OCI-LY7 (cell line): Measurements from ENCODE around the gene VPS37C.
"Not testable (repeated sequence)": the region's sequence is repeated elsewhere in the genome, so short reads cannot be mapped to it uniquely, and the experiment has no call there.

ENCODE experiments used
- EZH2phosphoT487 ChIP-seq: fragments of 200-600 bp; sonication (generic); IDR thresholded peaks from 2 replicates; pipeline ENCODE4 v1.6.1; 2018; ENCODE audit warnings: low read depth, borderline replicate concordance, mild to moderate bottlenecking, mixed run types, antibody characterized with exemption, low read length, moderate library complexity, mixed read lengths
- TF ChIP-seq, protein P1 (sequence below): fragments of 200-600 bp; sonication (generic); conservative IDR thresholded peaks from 2 replicates; pipeline ENCODE4 v1.5.1; 2014; ENCODE audit warnings: mild to moderate bottlenecking, antibody characterized with exemption, low read length, moderate library complexity, mixed read lengths

DNA sequence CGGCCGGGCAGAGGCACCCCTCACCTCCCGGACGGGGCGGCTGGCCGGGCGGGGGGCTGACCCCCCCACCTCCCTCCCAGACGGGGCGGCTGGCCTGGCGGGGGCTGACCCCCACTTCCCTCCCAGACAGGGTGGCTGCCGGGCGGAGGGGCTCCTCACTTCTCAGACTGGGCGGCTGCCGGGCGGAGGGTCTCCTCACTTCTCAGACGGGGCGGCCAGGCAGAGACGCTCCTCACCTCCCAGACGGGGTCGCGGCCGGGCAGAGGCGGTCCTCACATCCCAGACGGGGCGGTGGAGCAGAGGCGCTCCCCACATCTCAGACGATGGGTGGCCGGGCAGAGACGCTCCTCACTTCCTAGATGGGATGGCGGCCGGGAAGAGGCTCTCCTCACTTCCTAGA, 5.1 kb upstream of the VPS37C start:
- TF ChIP-seq, protein P1, sequence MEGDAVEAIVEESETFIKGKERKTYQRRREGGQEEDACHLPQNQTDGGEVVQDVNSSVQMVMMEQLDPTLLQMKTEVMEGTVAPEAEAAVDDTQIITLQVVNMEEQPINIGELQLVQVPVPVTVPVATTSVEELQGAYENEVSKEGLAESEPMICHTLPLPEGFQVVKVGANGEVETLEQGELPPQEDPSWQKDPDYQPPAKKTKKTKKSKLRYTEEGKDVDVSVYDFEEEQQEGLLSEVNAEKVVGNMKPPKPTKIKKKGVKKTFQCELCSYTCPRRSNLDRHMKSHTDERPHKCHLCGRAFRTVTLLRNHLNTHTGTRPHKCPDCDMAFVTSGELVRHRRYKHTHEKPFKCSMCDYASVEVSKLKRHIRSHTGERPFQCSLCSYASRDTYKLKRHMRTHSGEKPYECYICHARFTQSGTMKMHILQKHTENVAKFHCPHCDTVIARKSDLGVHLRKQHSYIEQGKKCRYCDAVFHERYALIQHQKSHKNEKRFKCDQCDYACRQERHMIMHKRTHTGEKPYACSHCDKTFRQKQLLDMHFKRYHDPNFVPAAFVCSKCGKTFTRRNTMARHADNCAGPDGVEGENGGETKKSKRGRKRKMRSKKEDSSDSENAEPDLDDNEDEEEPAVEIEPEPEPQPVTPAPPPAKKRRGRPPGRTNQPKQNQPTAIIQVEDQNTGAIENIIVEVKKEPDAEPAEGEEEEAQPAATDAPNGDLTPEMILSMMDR, result not testable (repeated sequence)
- TF ChIP-seq EZH2phosphoT487, result not testable (repeated sequence)
